ENCODE results near the gene AIF1L. TPM values are rescaled to one million over a fixed set of nuclear protein-coding genes. Genes with fewer than 3 reads are reported as not detected.
A peak's percentile ranks its signal among the peaks of the same experiment; 100 is the strongest.

AIF1L gene
- total and polyA plus RNA-seq, 8 donors: 9.3 to 49.2 (median 41.5) TPM

- no peak overlapping the region for H3K27ac ChIP-seq
- H3K36me3 ChIP-seq: no peaks in the 10 kb centered on the region
- H3K27me3 ChIP-seq: no peaks in the 10 kb centered on the region
- peak; percentile 45 for ATAC-seq
- no peaks in the 10 kb centered on the region for H3K9me3 ChIP-seq
- DNase-seq: no peak
- intact Hi-C loops (cut with DNase I): no loop called here
- no peak for TF ChIP-seq CTCF (IDR thresholded peaks at IDR 0.05)
- no peaks in the 10 kb centered on the region for H3K4me1 ChIP-seq
- H3K4me3 ChIP-seq: no peak overlapping the region
Measured at GRCh38 chr9:131082774-131083512, 13.4 kb upstream of the AIF1L start.

GRCh38 chr9:131084661-131085369 is 11.5 kb upstream of the AIF1L start:
- Histone ChIP-seq H3K36me3 (no peaks in the 10 kb centered on the region), H3K9me3 (no peaks in the 10 kb centered on the region), H3K4me3 (no peak overlapping the region), H3K27ac (no peak overlapping the region), H3K4me1 (no peaks in the 10 kb centered on the region), H3K27me3 (no peaks in the 10 kb centered on the region)
- intact Hi-C loops (cut with DNase I): no loop called here
- ATAC-seq: no peak
- no peak for TF ChIP-seq CTCF (IDR thresholded peaks at IDR 0.05)
- DNase-seq: no peak

- H3K9me3 ChIP-seq: no peaks in the 10 kb centered on the region
Measured at GRCh38 chr9:131085370-131086122, 10.8 kb upstream of the AIF1L start.

GRCh38 chr9:131087354-131087893 is 8.9 kb upstream of the AIF1L start:
- ATAC-seq: no peak
- no peak overlapping the region for H3K27ac ChIP-seq
- no peak for DNase-seq
- intact Hi-C loops (cut with DNase I): no loop called here
- no peaks in the 10 kb centered on the region for H3K27me3 ChIP-seq
- no peak overlapping the region for H3K4me3 ChIP-seq
- H3K4me1 ChIP-seq: no peaks in the 10 kb centered on the region
- TF ChIP-seq CTCF (IDR thresholded peaks at IDR 0.05): no peak
- no peaks in the 10 kb centered on the region for H3K36me3 ChIP-seq
- H3K9me3 ChIP-seq: no peaks in the 10 kb centered on the region

More at GRCh38 chr9:131085370-131086122, 10.8 kb upstream of the AIF1L start:
- no peaks in the 10 kb centered on the region for H3K36me3 ChIP-seq
- no peak overlapping the region for H3K27ac ChIP-seq
- no peaks in the 10 kb centered on the region for H3K27me3 ChIP-seq
- DNase-seq (no peak), ATAC-seq (no peak)
- H3K4me3 ChIP-seq: no peak overlapping the region
- H3K4me1 ChIP-seq: no peaks in the 10 kb centered on the region
- no peak for TF ChIP-seq CTCF (IDR thresholded peaks at IDR 0.05)
- intact Hi-C loops (cut with DNase I): no loop called here

Data from left lung (tissue), 10 donors.